GM04504 (cell line): ENCODE data around the gene TMEM86B.

ENCODE experiments used
- DNase-seq: peaks from one replicate; pipeline ENCODE4 v3.0.0-alpha.2; 2012; ENCODE audit warnings: low read depth

Gene TMEM86B

GRCh38 chr19:55228403-55229031, at the start of gene TMEM86B:
Gene TMEM86B, minus strand, starts transcription at chr19:55228763. Its CDS starts 22 bp downstream, at chr19:55228741.
- DNase-seq = no peak

GRCh38 chr19:55277494-55277893, 48.9 kb upstream of the TMEM86B start:
- DNase-seq = no peak

GRCh38 chr19:55276720-55277430, 48.3 kb upstream of the TMEM86B start:
- no peak for DNase-seq

- no peak for DNase-seq
Measured at GRCh38 chr19:55275851-55276719, 47.5 kb upstream of the TMEM86B start.

GRCh38 chr19:55273978-55274707, 45.6 kb upstream of the TMEM86B start:
- DNase-seq = no peak

GRCh38 chr19:55272142-55272541, 43.6 kb upstream of the TMEM86B start:
- DNase-seq = no peak

GRCh38 chr19:55270172-55270942, 41.8 kb upstream of the TMEM86B start:
- DNase-seq = no peak

GRCh38 chr19:55269299-55269698, 40.7 kb upstream of the TMEM86B start:
- no peak for DNase-seq

GRCh38 chr19:55266840-55267239, 38.3 kb upstream of the TMEM86B start:
- no peak for DNase-seq

GRCh38 chr19:55266404-55266803, 37.8 kb upstream of the TMEM86B start:
- no peak for DNase-seq

- no peak for DNase-seq
Measured at GRCh38 chr19:55265723-55266386, 37.3 kb upstream of the TMEM86B start.

GRCh38 chr19:55265173-55265572, 36.6 kb upstream of the TMEM86B start:
- DNase-seq = no peak

- no peak for DNase-seq
Measured at GRCh38 chr19:55264531-55264930, 36.0 kb upstream of the TMEM86B start.

- no peak for DNase-seq
Measured at GRCh38 chr19:55262359-55262758, 33.8 kb upstream of the TMEM86B start.

GRCh38 chr19:55261671-55262126, 33.1 kb upstream of the TMEM86B start:
- DNase-seq = no peak

- DNase-seq = no peak
Measured at GRCh38 chr19:55259540-55260210, 31.1 kb upstream of the TMEM86B start.

- DNase-seq = peak; percentile 100
Measured at GRCh38 chr19:55258828-55259539, 30.4 kb upstream of the TMEM86B start, which contains the start of gene PPP6R1. Gene PPP6R1, minus strand, starts transcription at chr19:55259017. Its CDS starts 11,914 bp downstream, at chr19:55247103.

- DNase-seq = no peak
Measured at GRCh38 chr19:55258476-55258827, 29.9 kb upstream of the TMEM86B start.
